ENCODE measurements around the gene TMEM269.

TMEM269 gene

DNA sequence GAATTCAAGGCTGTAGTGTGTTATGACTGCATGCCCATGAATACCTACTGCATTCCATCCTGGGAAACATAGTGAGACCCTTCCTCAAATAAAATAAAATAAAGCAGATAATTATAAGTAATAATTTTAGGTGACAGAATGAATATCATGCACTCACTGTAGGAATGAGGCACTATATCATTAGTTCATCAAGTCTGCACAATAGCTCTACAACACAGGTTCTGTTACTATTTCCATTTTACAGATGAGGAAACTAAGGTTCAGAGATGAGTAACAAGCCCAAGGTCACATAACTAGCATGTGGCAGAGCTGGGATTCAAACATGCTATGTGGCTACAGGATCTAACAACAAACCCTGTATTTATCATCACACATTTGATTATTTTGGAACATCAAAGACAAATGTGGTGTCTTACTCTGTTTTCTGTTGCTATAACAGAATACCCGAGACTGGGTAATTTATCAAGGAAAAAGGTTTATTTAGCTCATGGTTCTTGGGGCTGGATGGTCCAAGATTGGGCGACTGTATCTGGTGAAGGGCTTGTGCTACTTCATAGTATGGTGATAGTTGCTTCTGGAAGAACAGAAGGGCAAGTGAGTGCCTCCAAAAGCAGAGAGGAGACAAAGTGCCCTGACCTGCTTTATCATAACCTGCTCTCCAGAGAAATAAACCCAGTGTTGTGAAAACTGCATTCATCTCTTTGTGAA lies 56.8 kb downstream of the TMEM269 start:
- TF ChIP-seq SCRT2 (tag by site-specific recombination; IDR thresholded peaks at IDR 0.05) (no peak), ZXDB (tag by site-specific recombination; IDR thresholded peaks at IDR 0.05) (no peak), ZNF776 (tag by site-specific recombination; IDR thresholded peaks at IDR 0.05; ENCODE audit: borderline replicate concordance) (no peak), ZNF10 (tag by site-specific recombination; IDR thresholded peaks at IDR 0.05) (no peak), ZNF121 (tag by site-specific recombination; IDR thresholded peaks at IDR 0.05) (no peak), ZSCAN23 (tag by site-specific recombination; IDR thresholded peaks at IDR 0.05) (no peak), ZNF560 (tag by site-specific recombination; IDR thresholded peaks at IDR 0.05; ENCODE audit: borderline replicate concordance) (no peak), ZNF274 (IDR thresholded peaks at IDR 0.05; ENCODE audit: low read length) (no peak), ZNF274 (tag by site-specific recombination; IDR thresholded peaks at IDR 0.05; ENCODE audit: borderline replicate concordance) (no peak), ZNF354C (tag by site-specific recombination; IDR thresholded peaks at IDR 0.05; ENCODE audit: borderline replicate concordance, low read depth) (no peak), ZNF510 (tag by site-specific recombination; IDR thresholded peaks at IDR 0.05; ENCODE audit: insufficient replicate concordance) (no peak), ZNF221 (tag by site-specific recombination; IDR thresholded peaks at IDR 0.05; ENCODE audit: borderline replicate concordance) (no peak), ZNF654 (tag by site-specific recombination; IDR thresholded peaks at IDR 0.05; ENCODE audit: low read depth) (no peak), ZBTB48 (tag by site-specific recombination; IDR thresholded peaks at IDR 0.05) (no peak), ZNF350 (tag by site-specific recombination; IDR thresholded peaks at IDR 0.05) (no peak), ZNF138 (tag by site-specific recombination; IDR thresholded peaks at IDR 0.05; ENCODE audit: borderline replicate concordance) (no peak), ZNF169 (tag by site-specific recombination; IDR thresholded peaks at IDR 0.05) (no peak), SETDB1 (IDR thresholded peaks at IDR 0.05; ENCODE audit: insufficient read length, low read length) (no peak)
- TF ChIP-seq, protein P1, sequence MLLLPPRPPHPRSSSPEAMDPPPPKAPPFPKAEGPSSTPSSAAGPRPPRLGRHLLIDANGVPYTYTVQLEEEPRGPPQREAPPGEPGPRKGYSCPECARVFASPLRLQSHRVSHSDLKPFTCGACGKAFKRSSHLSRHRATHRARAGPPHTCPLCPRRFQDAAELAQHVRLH (tag by site-specific recombination; IDR thresholded peaks at IDR 0.05): no peak
- TF ChIP-seq, protein P2, sequence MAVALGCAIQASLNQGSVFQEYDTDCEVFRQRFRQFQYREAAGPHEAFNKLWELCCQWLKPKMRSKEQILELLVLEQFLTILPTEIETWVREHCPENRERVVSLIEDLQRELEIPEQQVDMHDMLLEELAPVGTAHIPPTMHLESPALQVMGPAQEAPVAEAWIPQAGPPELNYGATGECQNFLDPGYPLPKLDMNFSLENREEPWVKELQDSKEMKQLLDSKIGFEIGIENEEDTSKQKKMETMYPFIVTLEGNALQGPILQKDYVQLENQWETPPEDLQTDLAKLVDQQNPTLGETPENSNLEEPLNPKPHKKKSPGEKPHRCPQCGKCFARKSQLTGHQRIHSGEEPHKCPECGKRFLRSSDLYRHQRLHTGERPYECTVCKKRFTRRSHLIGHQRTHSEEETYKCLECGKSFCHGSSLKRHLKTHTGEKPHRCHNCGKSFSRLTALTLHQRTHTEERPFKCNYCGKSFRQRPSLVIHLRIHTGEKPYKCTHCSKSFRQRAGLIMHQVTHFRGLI (tag by site-specific recombination; IDR thresholded peaks at IDR 0.05): no peak
- TF ChIP-seq, protein P3, sequence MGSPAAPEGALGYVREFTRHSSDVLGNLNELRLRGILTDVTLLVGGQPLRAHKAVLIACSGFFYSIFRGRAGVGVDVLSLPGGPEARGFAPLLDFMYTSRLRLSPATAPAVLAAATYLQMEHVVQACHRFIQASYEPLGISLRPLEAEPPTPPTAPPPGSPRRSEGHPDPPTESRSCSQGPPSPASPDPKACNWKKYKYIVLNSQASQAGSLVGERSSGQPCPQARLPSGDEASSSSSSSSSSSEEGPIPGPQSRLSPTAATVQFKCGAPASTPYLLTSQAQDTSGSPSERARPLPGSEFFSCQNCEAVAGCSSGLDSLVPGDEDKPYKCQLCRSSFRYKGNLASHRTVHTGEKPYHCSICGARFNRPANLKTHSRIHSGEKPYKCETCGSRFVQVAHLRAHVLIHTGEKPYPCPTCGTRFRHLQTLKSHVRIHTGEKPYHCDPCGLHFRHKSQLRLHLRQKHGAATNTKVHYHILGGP (tag by site-specific recombination; IDR thresholded peaks at IDR 0.05): no peak
- Histone ChIP-seq H3K27ac (ENCODE audit: extremely low read depth, low read depth, low read length) (no peak overlapping the region), H3K4me3 (ENCODE audit: low read depth, low read length) (no peak overlapping the region), H3K36me3 (ENCODE audit: control insufficient read depth in 2 of 2, insufficient read depth in 1 of 2, low read length in 2 of 2) (peaks cover 0 to 29% of the 10 kb centered on the region in 2 experiments; a peak in 1 of 3 replicates), H3K4me1 (ENCODE audit: control insufficient read depth, insufficient read depth, low read length) (no peaks in the 10 kb centered on the region), H3K9me3 (ENCODE audit: control insufficient read depth, insufficient read depth, low read depth, low read length) (no peaks in the 10 kb centered on the region)
- CTCF ChIA-PET: no interaction called here
- POLR2A ChIA-PET: no interaction called here

DNA sequence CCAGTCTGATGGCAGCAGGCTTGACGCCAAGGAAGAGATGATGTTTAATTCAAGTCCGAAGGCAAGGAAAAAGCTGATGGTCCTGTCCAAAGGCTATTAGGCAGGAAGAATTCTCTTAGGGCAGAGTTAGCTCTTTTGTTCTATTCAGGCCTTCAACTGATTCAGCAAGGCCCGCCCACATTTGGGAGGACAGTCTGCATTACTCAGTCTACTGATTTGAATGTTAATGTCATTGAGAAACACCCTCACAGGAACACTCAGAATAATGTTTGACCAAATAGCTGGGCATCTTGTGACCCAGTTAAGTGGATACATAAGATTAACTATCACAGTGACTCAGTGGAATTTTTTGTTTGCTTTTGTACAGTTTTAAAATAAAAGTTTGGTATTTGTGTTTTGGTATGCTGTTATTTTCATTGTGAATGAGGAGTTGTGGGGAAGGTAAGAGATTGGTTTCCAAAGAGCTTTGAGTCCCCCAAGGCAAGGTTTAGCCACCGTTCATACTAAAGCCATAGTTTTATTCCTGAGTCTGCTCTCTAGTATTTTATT lies 59.9 kb downstream of the TMEM269 start:
- POLR2A ChIA-PET: interaction anchor here (2.6 kb wide), 1 partner anchor 28 kb away, joined by 18 read pairs; the partner anchor contains the start of genes ERMAP and SVBP
- CTCF ChIA-PET: interaction anchor here (0.5 to 0.8 kb wide), 2 partner anchors 13 to 248 kb away, joined by 3 to 4 read pairs; no protein-coding TSS in a partner anchor
- Histone ChIP-seq H3K27ac (ENCODE audit: extremely low read depth, low read depth, low read length) (no peak overlapping the region), H3K4me3 (ENCODE audit: low read depth, low read length) (no peak overlapping the region), H3K4me1 (ENCODE audit: control insufficient read depth, insufficient read depth, low read length) (no peaks in the 10 kb centered on the region), H3K9me3 (ENCODE audit: control insufficient read depth, insufficient read depth, low read depth, low read length) (no peaks in the 10 kb centered on the region), H3K36me3 (ENCODE audit: control insufficient read depth in 2 of 2, insufficient read depth in 1 of 2, low read length in 2 of 2) (peaks cover 2 to 43% of the 10 kb centered on the region in 2 experiments; a peak in 2 of 3 replicates)
- no peak for TF ChIP-seq ZNF555 (tag by site-specific recombination; conservative IDR thresholded peaks at IDR 0.05)
- no peak for TF ChIP-seq ZFP69B (tag by site-specific recombination; IDR thresholded peaks at IDR 0.05)
- peak; percentile 90 for TF ChIP-seq ZNF10 (tag by site-specific recombination; IDR thresholded peaks at IDR 0.05)
